T-helper 2 cell (primary cell): ENCODE results near the gene UMPS.
A peak's percentile ranks its signal among the peaks of the same experiment; 100 is the strongest.
"Not testable (repeated sequence)": the region's sequence is repeated elsewhere in the genome, so short reads cannot be mapped to it uniquely, and the experiment has no call there.

Experiments
- DNase-seq, 5 experiments: peaks; one replicate each; pipeline versions ENCODE4 v3.0.0 to v3.0.0-alpha.2; 2012 to 2022

The UMPS gene

GRCh38 chr3:124707656-124708062, 22.6 kb upstream of the UMPS start:
- DNase-seq = no peak

- no peak for DNase-seq
Measured at GRCh38 chr3:124714223-124714853, 15.9 kb upstream of the UMPS start.

- DNase-seq = no peak
Measured at GRCh38 chr3:124722589-124722988, 7.7 kb upstream of the UMPS start.

- peak in 1 of 5 experiments; percentile 18 for DNase-seq
Measured at GRCh38 chr3:124730941-124731297, 667 bp downstream of the UMPS start.

GRCh38 chr3:124731760-124732159, 1.5 kb downstream of the UMPS start:
- DNase-seq = no peak

- DNase-seq = no peak
Measured at GRCh38 chr3:124741027-124741426, 10.8 kb downstream of the UMPS start.

- DNase-seq = no peak
Measured at GRCh38 chr3:124745756-124746155, 15.5 kb downstream of the UMPS start.

- DNase-seq = no peak
Measured at GRCh38 chr3:124747111-124747981, 17.1 kb downstream of the UMPS start.

- DNase-seq = no peak
Measured at GRCh38 chr3:124748560-124749198, 18.4 kb downstream of the UMPS start.

- not testable (repeated sequence) for DNase-seq
Measured at GRCh38 chr3:124749877-124750276, 19.6 kb downstream of the UMPS start.

GRCh38 chr3:124751501-124751900, 21.2 kb downstream of the UMPS start:
- DNase-seq = no peak

- no peak for DNase-seq
Measured at GRCh38 chr3:124752051-124752450, 21.8 kb downstream of the UMPS start.

- not testable (repeated sequence) for DNase-seq
Measured at GRCh38 chr3:124757926-124758325, 27.7 kb downstream of the UMPS start.

GRCh38 chr3:124758851-124759635, 28.8 kb downstream of the UMPS start:
- no peak for DNase-seq

GRCh38 chr3:124759666-124760401, 29.6 kb downstream of the UMPS start:
- no peak for DNase-seq

- no peak for DNase-seq
Measured at GRCh38 chr3:124760601-124761000, 30.3 kb downstream of the UMPS start.

GRCh38 chr3:124761250-124761796, 31.1 kb downstream of the UMPS start:
- DNase-seq = peak; percentile 34 to 73 (median 60)

- DNase-seq = no peak
Measured at GRCh38 chr3:124761935-124762660, 31.8 kb downstream of the UMPS start.

GRCh38 chr3:124762661-124763011, 32.4 kb downstream of the UMPS start:
- DNase-seq = no peak

- no peak for DNase-seq
Measured at GRCh38 chr3:124763206-124763605, 33.0 kb downstream of the UMPS start.

GRCh38 chr3:124763644-124764358, 33.5 kb downstream of the UMPS start:
- DNase-seq = no peak
